Measurements from ENCODE around the gene BSN. TPM values are rescaled to one million over a fixed set of nuclear protein-coding genes. Genes with fewer than 3 reads are reported as not detected.

BSN gene
- total and polyA plus RNA-seq, 2 donors (not counting 3 experiments of a cell fraction or from before 2014, with no cell fraction given) = 0.04 to 0.27 TPM

- FAIRE-seq (no peak), DNase-seq (ENCODE audit: low read depth, low spot score) (no peak)
- Histone ChIP-seq H3K9ac (replicated peaks; ENCODE audit: extremely low read depth, insufficient read depth, low read length) (no peak overlapping the region), H4K20me1 (replicated peaks; ENCODE audit: control insufficient read depth, extremely low read depth, insufficient read depth, low read length) (no peaks in the 10 kb centered on the region), H3K4me1 (ENCODE audit: control insufficient read depth, extremely low read depth, insufficient read depth, low read length) (no peaks in the 10 kb centered on the region), H3K36me3 (ENCODE audit: control insufficient read depth in 2 of 2, extremely low read depth in 1 of 2, insufficient read depth in 2 of 2, low read length in 2 of 2) (peaks cover 2 to 5% of the 10 kb centered on the region in 2 experiments), H3K27me3 (ENCODE audit: control insufficient read depth in 2 of 2, insufficient read depth in 2 of 2, low read length in 2 of 2) (no peaks in the 10 kb centered on the region), H3K27ac (ENCODE audit: insufficient read depth, low read depth, low read length) (no peak overlapping the region), H3K79me2 (ENCODE audit: control insufficient read depth, insufficient read depth, low read length) (no peaks in the 10 kb centered on the region), H3K4me3 (replicated peaks in 1 of 3; ENCODE audit: insufficient read depth in 1 of 3, low read depth in 1 of 3, low read length in 3 of 3) (no peak overlapping the region), H3K9me1 (replicated peaks; ENCODE audit: control insufficient read depth, extremely low read depth, insufficient read depth, low read length) (no peaks in the 10 kb centered on the region), H3K9me3 (replicated peaks; ENCODE audit: control insufficient read depth, insufficient read depth, low read length) (no peaks in the 10 kb centered on the region), H3K4me2 (ENCODE audit: insufficient read depth, low read length) (no peak overlapping the region), H2AFZ (ENCODE audit: low read depth, low read length) (no peak overlapping the region)
- TF ChIP-seq CTCF (IDR thresholded peaks at IDR 0.05; ENCODE audit: extremely low read depth in 1 of 2, insufficient read depth in 1 of 2, low read depth in 1 of 2, low read length in 2 of 2) (no peak), MAX (IDR thresholded peaks at IDR 0.05; ENCODE audit: insufficient read depth, insufficient read length) (no peak), JUN (IDR thresholded peaks at IDR 0.05; ENCODE audit: borderline replicate concordance, insufficient read depth, insufficient read length, low read depth) (no peak)
- dilution Hi-C loops (cut with MboI; ENCODE audit: extremely low pct_ligation_motif_present, low sequenced_read_pairs) (no loop called here), intact Hi-C loops (cut with micrococcal nuclease) (no loop called here)
- BruUV-seq (replicated peaks) = no TSS peak
- ChIA-PET POLR2A (interaction anchor here (0.5 to 0.6 kb wide), 2 partner anchors 177 to 239 kb away, joined by 3 read pairs; no protein-coding TSS in a partner anchor), CTCF (interaction anchor here (0.7 to 1.0 kb wide), 2 partner anchors 11 to 31 kb away, joined by 3 read pairs; no protein-coding TSS in a partner anchor)
These were observed 45.2 kb upstream of the BSN start for GRCh38 chr3:49509028-49509561.

GRCh38 chr3:49511639-49512038, 42.6 kb upstream of the BSN start:
- Histone ChIP-seq H2AFZ (ENCODE audit: low read depth, low read length) (no peak overlapping the region), H3K79me2 (ENCODE audit: control insufficient read depth, insufficient read depth, low read length) (no peaks in the 10 kb centered on the region), H3K9me1 (replicated peaks; ENCODE audit: control insufficient read depth, extremely low read depth, insufficient read depth, low read length) (no peaks in the 10 kb centered on the region), H3K9me3 (replicated peaks; ENCODE audit: control insufficient read depth, insufficient read depth, low read length) (no peaks in the 10 kb centered on the region), H3K9ac (replicated peaks; ENCODE audit: extremely low read depth, insufficient read depth, low read length) (no peak overlapping the region), H3K4me2 (ENCODE audit: insufficient read depth, low read length) (no peak overlapping the region), H4K20me1 (replicated peaks; ENCODE audit: control insufficient read depth, extremely low read depth, insufficient read depth, low read length) (no peaks in the 10 kb centered on the region), H3K27ac (ENCODE audit: insufficient read depth, low read depth, low read length) (no peak overlapping the region), H3K36me3 (ENCODE audit: control insufficient read depth in 2 of 2, extremely low read depth in 1 of 2, insufficient read depth in 2 of 2, low read length in 2 of 2) (peaks cover 2 to 7% of the 10 kb centered on the region in 2 experiments), H3K4me1 (ENCODE audit: control insufficient read depth, extremely low read depth, insufficient read depth, low read length) (no peaks in the 10 kb centered on the region), H3K27me3 (ENCODE audit: control insufficient read depth in 2 of 2, insufficient read depth in 2 of 2, low read length in 2 of 2) (no peaks in the 10 kb centered on the region), H3K4me3 (replicated peaks in 1 of 3; ENCODE audit: insufficient read depth in 1 of 3, low read depth in 1 of 3, low read length in 3 of 3) (no peak overlapping the region)
- dilution Hi-C loops (cut with MboI; ENCODE audit: extremely low pct_ligation_motif_present, low sequenced_read_pairs) = no loop called here
- FAIRE-seq (no peak), DNase-seq (ENCODE audit: low read depth, low spot score) (no peak)
- ChIA-PET POLR2A (no interaction called here), CTCF (interaction anchor here (1.4 kb wide), 1 partner anchor 28 kb away, joined by 3 read pairs; no protein-coding TSS in a partner anchor)
- TF ChIP-seq EZH2 (IDR thresholded peaks at IDR 0.05; ENCODE audit: borderline replicate concordance, low read depth, low read length, severe bottlenecking) (no peak), GATA2 (IDR thresholded peaks at IDR 0.05; ENCODE audit: insufficient read depth, insufficient read length, low read depth, low read length) (no peak), JUN (IDR thresholded peaks at IDR 0.05; ENCODE audit: borderline replicate concordance, insufficient read depth, insufficient read length, low read depth) (no peak)
- intact Hi-C loops (cut with micrococcal nuclease) = no loop called here
- BruUV-seq (replicated peaks) = no TSS peak

All from endothelial cell of umbilical vein (primary cell).